Body of pancreas (tissue), 4 donors: Measurements from ENCODE around the gene CLDN2. TPM values are rescaled to one million over a fixed set of nuclear protein-coding genes. Genes with fewer than 3 reads are reported as not detected.
"Not testable (repeated sequence)": the region's sequence is repeated elsewhere in the genome, so short reads cannot be mapped to it uniquely, and the experiment has no call there.

Experiments used
- ATAC-seq: fragments of 150-250 bp; one replicate; pipeline ENCODE4 v1.9.1; 2016
- DNase-seq, 4 donors: peaks; one replicate each; pipeline ENCODE4 v3.0.0-alpha.2; 2019
- H3K27ac ChIP-seq, 4 donors: fragments of 200-600 bp; sonication (generic); 1 replicate in 3 of 4; 2 replicates in 1 of 4; pipeline versions ENCODE4 v1.5.1 to v1.6.1; 2016 to 2019; ENCODE audit warnings: mild to moderate bottlenecking in 1 of 4, mixed read lengths in 1 of 4, moderate library complexity in 1 of 4
- H3K27me3 ChIP-seq, 2 donors: fragments of 200-600 bp; sonication (generic); one replicate each; pipeline ENCODE4 v1.6.0; 2016; ENCODE audit warnings: mild to moderate bottlenecking in 1 of 2
- H3K36me3 ChIP-seq, 2 donors: fragments of 200-600 bp; sonication (generic); replicated peaks in 1 of 2; 2 replicates each; pipeline ENCODE4 v1.5.1; 2016; ENCODE audit warnings: low read depth in 2 of 2; ENCODE audit not compliant: insufficient read depth in 1 of 2
- H3K4me1 ChIP-seq: fragments of 200-600 bp; sonication (generic); one replicate; pipeline ENCODE4 v1.6.0; 2016
- H3K4me3 ChIP-seq, 2 donors: fragments of 200-600 bp; sonication (generic); 1 replicate in 1 of 2; 2 replicates in 1 of 2; pipeline ENCODE4 v1.5.1; 2016 to 2019
- H3K9me3 ChIP-seq, 3 donors: fragments of 200-600 bp; sonication (generic); 1 replicate in 2 of 3; 2 replicates in 1 of 3; pipeline ENCODE4 v1.5.1; 2016
- CTCF ChIP-seq, 7 experiments: fragments of 450-650 bp in 4 of 7; fragments of 200-600 bp in 3 of 7; sonication (generic) in 3 of 7; IDR thresholded peaks; one replicate each; pipeline ENCODE4 v1.5.1; 2016 to 2019; ENCODE audit warnings: antibody characterized with exemption in 7 of 7
- POLR2A ChIP-seq, 3 donors: fragments of 450-650 bp; IDR thresholded peaks; one replicate each; pipeline ENCODE4 v1.6.1; 2016; ENCODE audit warnings: antibody characterized with exemption in 3 of 3, mild to moderate bottlenecking in 2 of 3
- WGBS, 2 donors: methylation state at CpG; one replicate each; pipeline ENCODE4 v1.1.5; 2017; 5-methylcytosine and 5-hydroxymethylcytosine counted together
- intact Hi-C: fragments of 100-400 bp; cut with DNase I; formaldehyde crosslinking; loops from one replicate; pipeline ENCODE4 v1.15.1; 2023
- total RNA-seq, 2 donors: library from RNA; depleted of rRNA; stranded (reverse); fragments of >200 nt; gene quantifications; one replicate each; pipeline ENCODE4 v1.1.0, GENCODE V29; 2016

Gene CLDN2
- total RNA-seq, result 1 to 10 TPM in 1 of 2 donors, under 1 TPM in 1; 0.33 to 6.0 TPM

GRCh38 chrX:106919932-106920452 is at the start of gene CLDN2:
TSS of gene CLDN2 (plus strand) at chrX:106920402. CDS start at chrX:106928229, 7,827 bp downstream.
- Histone ChIP-seq H3K27me3 (no peaks in the 10 kb centered on the region), H3K36me3 (no peaks in the 10 kb centered on the region), H3K4me1 (peaks cover 24% of the 10 kb centered on the region), H3K27ac (no peak within 1 kb of the TSS), H3K4me3 (no peak within 1 kb of the TSS), H3K9me3 (no peaks in the 10 kb centered on the region)
- no peak for ATAC-seq
- TF ChIP-seq CTCF (IDR thresholded peaks at IDR 0.05), result no peak
- TF ChIP-seq POLR2A (IDR thresholded peaks at IDR 0.05), result no peak
- intact Hi-C loops, result no loop called here
- 71 to 74% methylated on average over 2 of the region's 2 CpGs for WGBS, 2 donors
- DNase-seq, result no peak

- 94 to 100% methylated on average over 2 of the region's 2 CpGs for WGBS, 2 donors
- H3K4me1 ChIP-seq, ATAC-seq, H3K9me3 ChIP-seq, H3K36me3 ChIP-seq, H3K27me3 ChIP-seq, H3K4me3 ChIP-seq, H3K27ac ChIP-seq, DNase-seq, intact Hi-C loops: not testable (repeated sequence)
Measured at GRCh38 chrX:106872796-106873195, 47.4 kb upstream of the CLDN2 start.

GRCh38 chrX:106874075-106874474 is 46.1 kb upstream of the CLDN2 start:
- no peak overlapping the region for H3K27ac ChIP-seq
- TF ChIP-seq CTCF (IDR thresholded peaks at IDR 0.05), result peak; percentile 15 to 56 (median 40)
- no peak for TF ChIP-seq POLR2A (IDR thresholded peaks at IDR 0.05)
- no peak overlapping the region for H3K4me3 ChIP-seq
- H3K27me3 ChIP-seq, result no peaks in the 10 kb centered on the region
- no peaks in the 10 kb centered on the region for H3K36me3 ChIP-seq
- no peak for ATAC-seq
- intact Hi-C loops, result no loop called here
- no peaks in the 10 kb centered on the region for H3K4me1 ChIP-seq
- no peaks in the 10 kb centered on the region for H3K9me3 ChIP-seq
- no peak for DNase-seq
- 38 to 43% methylated on average over 2 of the region's 2 CpGs for WGBS, 2 donors

GRCh38 chrX:106875151-106875550 is 45.1 kb upstream of the CLDN2 start:
- Histone ChIP-seq H3K36me3 (no peaks in the 10 kb centered on the region), H3K4me1 (no peaks in the 10 kb centered on the region), H3K27ac (no peak overlapping the region), H3K9me3 (no peaks in the 10 kb centered on the region), H3K27me3 (no peaks in the 10 kb centered on the region), H3K4me3 (no peak overlapping the region)
- intact Hi-C loops, result no loop called here
- ATAC-seq (no peak), DNase-seq (no peak)
- WGBS, 2 donors, result 100% methylated on average over 1 of the region's 1 CpG
- TF ChIP-seq POLR2A (IDR thresholded peaks at IDR 0.05) (no peak), CTCF (IDR thresholded peaks at IDR 0.05) (no peak)

- Histone ChIP-seq H3K4me1 (no peaks in the 10 kb centered on the region), H3K36me3 (no peaks in the 10 kb centered on the region), H3K27me3 (no peaks in the 10 kb centered on the region), H3K27ac (no peak overlapping the region), H3K4me3 (no peak overlapping the region), H3K9me3 (no peaks in the 10 kb centered on the region)
- ATAC-seq (no peak), DNase-seq (no peak)
- intact Hi-C loops, result no loop called here
- 100% methylated on average over 1 of the region's 1 CpG for whole genome bisulfite sequencing, 2 donors
- TF ChIP-seq CTCF (IDR thresholded peaks at IDR 0.05) (no peak), POLR2A (IDR thresholded peaks at IDR 0.05) (no peak)
Measured at GRCh38 chrX:106889468-106889867, 30.7 kb upstream of the CLDN2 start.
